ENCODE results near the gene NLGN3.

Gene NLGN3

DNA sequence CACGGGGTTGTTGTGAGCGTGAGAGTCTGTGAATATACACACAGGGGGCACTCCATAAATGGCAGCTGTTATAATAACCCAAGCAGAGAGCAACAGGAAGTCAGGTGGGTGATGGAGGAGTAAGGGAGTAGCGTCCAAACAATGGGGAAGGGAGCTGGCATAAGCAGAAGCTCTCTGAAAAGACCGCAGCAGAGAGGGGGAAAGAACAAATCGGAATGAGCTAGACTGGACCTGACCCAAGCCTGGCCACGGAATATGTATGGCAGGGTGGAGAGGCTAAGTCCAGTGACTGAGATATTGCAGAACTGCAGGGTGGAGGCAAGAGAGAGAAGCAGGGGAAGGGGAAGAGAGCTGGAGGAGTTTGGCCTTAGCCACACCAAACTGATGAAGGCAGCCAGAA is 71.8 kb downstream of the NLGN3 start:
- no peak for DNase-seq

DNA sequence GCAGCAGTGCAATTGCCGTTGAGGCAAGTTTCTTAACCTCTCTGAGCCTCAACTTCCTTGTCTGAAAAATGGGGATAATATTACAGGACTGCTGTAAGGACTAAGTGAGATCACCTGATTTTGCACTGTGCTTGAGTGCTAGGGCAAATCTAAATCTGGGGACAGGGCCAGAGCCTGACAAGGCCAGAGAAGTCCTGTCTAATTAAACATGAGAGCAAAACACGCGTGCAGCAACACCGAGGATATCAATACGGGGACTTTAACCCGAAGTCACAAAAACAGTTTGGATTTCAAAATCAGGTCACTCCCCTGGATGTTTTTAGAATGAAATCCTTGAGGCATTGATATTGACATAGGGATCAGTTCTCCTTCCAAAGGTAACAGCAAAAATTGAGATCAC is 72.7 kb downstream of the NLGN3 start:
- DNase-seq: no peak
